22Rv1 (cell line): ENCODE measurements around the gene TMEM86B.

Experiments used
- H3K27ac ChIP-seq: fragments of 450-650 bp; 2 replicates; pipeline ENCODE4 v1.5.1; 2017
- CTCF ChIP-seq: fragments of 450-650 bp; IDR thresholded peaks from 2 replicates; pipeline ENCODE4 v1.5.1; 2017; ENCODE audit warnings: mild to moderate bottlenecking
- ZFX ChIP-seq: fragments of 450-650 bp; IDR thresholded peaks from 2 replicates; pipeline ENCODE4 v1.6.1; 2017; ENCODE audit warnings: antibody characterized with exemption, borderline replicate concordance

The TMEM86B gene

DNA sequence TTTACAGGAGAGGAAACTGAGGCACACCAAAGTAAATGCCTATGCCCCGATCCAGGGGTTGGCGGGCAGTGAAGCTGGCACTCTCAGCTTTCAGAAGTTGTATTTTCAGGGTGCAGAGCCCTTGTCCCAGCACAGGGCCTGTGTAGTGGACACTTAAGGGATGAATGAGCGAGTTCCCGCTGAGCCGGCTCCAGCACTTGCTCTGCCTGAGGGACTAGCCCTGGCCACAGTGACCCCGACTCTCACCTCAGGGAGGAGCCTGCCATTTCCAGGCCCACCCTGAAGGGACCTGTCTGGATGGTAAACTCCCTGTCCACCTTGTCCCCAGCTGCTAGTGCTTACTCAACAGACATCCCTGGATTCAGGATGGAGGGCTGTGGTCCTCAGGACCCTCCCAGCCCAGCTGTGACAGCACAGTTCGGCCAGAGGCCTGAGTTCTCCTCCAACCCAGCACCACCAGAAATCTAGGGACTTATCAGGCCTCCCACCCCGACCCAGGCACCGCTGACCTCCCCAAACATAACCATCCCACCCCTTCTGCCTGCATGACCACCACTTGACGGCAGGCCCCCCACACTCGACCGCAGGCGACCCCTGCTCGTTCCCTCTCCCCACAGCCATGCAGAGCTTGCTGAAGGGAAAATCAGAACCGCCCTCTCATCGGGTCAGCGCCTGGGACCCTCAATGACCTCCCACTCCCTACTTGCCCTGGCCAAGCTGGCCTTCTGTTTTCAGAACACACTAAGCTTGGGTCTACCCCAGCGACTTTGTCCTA, 21.9 kb upstream of the TMEM86B start:
- TF ChIP-seq ZFX (no peak), CTCF (no peak)
- no peak overlapping the region for H3K27ac ChIP-seq

DNA sequence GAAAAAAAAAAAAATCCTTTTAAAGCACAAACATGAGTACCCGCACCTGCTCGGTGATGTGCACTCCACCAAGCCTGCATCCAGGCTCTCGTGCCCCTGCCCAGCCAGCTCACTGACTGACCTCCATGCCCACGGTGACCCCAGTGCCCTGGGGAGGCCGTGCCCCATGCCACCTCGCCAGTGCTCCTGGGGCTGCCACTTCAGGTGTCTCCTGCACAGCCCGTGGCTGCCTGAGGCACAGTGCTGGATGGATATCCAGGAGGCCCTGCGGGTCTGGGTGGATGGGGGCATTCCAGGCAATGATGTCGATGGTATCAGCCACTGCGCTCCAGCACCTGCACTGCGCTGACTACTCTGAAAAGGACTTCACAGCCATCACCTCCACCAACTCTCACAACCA, 21.3 kb upstream of the TMEM86B start:
- no peak overlapping the region for H3K27ac ChIP-seq
- TF ChIP-seq ZFX (no peak), CTCF (no peak)

DNA sequence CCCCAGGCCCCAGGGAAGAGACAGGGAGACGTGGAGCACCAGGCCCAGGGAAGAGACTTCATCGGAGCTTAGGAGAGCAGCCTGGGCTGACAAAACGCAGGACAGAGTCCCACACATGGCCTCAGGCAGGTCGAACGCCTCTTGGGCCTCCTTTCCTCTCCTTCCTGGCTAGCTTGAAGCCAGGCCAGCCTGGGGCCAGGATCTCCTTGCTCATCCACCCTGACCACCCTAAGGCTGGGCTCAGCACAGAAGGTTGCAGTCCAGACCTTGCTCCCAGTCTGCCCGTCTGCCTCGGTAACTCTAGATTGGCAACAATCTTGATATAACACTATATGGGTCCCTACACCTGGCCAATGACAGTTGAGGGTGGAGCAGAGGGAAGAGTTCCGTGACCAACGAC, 20.1 kb upstream of the TMEM86B start:
- TF ChIP-seq ZFX (no peak), CTCF (no peak)
- H3K27ac ChIP-seq: no peak overlapping the region

DNA sequence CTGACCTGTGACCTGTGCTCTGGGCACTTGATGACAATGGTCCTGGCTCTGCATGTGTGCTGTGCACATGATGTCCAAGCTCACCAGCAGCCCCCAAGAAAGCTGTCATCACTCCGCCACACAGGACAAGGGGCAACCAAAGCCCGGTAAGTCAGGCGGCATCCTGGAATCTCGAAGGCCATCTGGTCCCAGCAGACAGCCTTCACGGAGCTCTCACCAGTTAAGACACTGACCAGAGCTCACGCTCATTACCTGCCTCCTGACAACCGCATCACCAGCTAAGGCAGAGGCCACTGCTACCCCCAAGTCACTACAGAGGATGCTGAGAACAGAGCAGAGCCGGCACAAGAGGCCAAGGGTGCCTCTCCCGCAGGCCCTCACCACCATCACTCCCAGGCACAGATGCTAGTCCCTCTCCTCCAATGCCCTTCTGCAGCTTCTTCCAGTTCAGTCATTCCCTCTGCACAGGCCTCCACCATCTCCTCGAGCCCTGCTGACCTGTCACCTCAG, 19.7 kb upstream of the TMEM86B start:
- H3K27ac ChIP-seq: no peak overlapping the region
- TF ChIP-seq CTCF (no peak), ZFX (no peak)

DNA sequence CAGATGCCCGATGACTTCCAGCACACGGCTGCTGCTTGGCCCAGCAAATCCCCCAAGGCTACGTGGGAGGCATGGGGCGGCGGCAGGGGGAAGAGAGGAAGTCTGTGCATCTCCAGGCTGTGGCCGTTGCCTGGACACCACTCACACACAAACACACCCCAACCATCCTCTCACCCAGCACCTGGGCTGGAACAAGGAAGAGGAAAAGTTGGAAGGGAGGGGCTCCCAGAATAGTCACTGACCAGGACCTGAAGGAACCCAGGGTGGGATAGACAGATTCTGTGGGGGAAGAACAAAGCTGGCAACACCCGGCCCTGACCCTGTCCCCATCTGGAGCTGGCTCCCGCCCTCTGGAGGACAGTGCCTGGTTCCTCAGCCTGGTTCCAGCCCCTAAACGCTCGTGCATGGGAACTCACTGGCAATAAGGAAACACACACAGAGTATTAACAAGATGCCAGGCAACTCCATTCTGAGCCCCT, 19.1 kb upstream of the TMEM86B start:
- H3K27ac ChIP-seq: no peak overlapping the region
- TF ChIP-seq CTCF (no peak), ZFX (no peak)

DNA sequence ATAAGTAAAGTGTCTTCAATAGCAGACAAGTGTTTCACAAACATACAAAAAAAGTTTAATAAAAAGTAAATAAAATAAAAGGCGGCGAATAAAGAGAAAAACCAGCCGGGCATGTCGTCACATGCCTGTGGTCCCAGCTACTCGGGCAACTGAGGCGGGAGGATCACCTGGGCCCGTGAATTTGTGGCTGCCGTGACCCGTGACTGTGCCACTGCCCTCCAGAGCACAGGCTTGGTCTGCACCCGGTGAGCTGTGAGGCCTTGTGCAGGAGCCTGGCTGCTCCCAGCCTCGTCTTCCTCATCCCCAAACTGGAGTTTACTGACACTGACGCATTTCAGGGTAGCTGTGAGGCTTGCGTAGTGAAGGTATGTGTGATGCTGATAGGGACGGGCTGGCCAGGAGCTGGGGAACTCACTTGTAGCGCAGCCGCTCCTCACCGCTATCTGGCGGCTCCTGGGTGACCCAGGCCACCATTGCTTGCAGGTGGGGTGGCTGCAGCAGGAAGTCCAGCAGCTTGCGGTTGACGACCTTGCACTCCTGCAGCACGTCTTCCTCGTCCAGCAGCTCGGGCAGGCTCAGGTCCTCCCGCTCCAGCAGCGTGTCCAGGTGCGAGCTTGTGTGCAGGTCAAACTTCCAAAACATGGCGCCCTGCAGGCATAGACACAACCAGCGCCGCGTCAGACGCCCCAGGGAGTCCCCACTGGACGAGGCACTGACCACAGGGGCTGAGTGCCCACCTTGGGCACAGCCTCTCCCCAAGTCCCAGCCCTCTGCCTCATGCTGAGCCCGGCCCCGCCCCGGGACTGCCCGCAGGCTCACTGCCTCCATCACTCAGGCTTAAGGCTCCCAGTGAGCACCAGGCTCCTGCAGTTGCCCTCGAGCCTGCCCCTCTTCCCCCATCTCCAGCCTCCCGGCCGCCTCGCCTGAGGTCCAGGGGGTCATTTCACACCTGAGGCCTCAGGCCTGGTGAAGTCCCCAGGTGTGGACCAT, 18.2 kb upstream of the TMEM86B start:
- H3K27ac ChIP-seq: no peak overlapping the region
- no peak for TF ChIP-seq CTCF
- no peak for TF ChIP-seq ZFX
